GM18868 (cell line): ENCODE results near the gene CCDC69.
"Not testable (repeated sequence)": the region's sequence is repeated elsewhere in the genome, so short reads cannot be mapped to it uniquely, and the experiment has no call there.

Experiments
- ATAC-seq: cut with Tn5 transposase; IDR thresholded peaks from one replicate; pipeline ENCODE4 v1.9.1; 2021; ENCODE audit warnings: mild to moderate bottlenecking, moderate library complexity; ENCODE audit not compliant: unreplicated experiment

Gene CCDC69

GRCh38 chr5:151196556-151197290 is 27.2 kb downstream of the CCDC69 start:
- peak; percentile 98 for ATAC-seq

GRCh38 chr5:151195622-151196021 is 28.3 kb downstream of the CCDC69 start:
- no peak for ATAC-seq

GRCh38 chr5:151192626-151193025 is 31.3 kb downstream of the CCDC69 start:
- ATAC-seq, result no peak

GRCh38 chr5:151191661-151192060 is 32.2 kb downstream of the CCDC69 start:
- ATAC-seq, result no peak

- no peak for ATAC-seq
These were observed 34.7 kb downstream of the CCDC69 start for GRCh38 chr5:151189151-151189550.

GRCh38 chr5:151186538-151186937 is 37.4 kb downstream of the CCDC69 start:
- ATAC-seq, result no peak

- no peak for ATAC-seq
These were observed 37.8 kb downstream of the CCDC69 start for GRCh38 chr5:151186052-151186451.

- ATAC-seq, result no peak
These were observed 39.4 kb downstream of the CCDC69 start for GRCh38 chr5:151184316-151185042.

GRCh38 chr5:151183456-151184245 is 40.2 kb downstream of the CCDC69 start:
- no peak for ATAC-seq

GRCh38 chr5:151182976-151183375 is 40.9 kb downstream of the CCDC69 start:
- ATAC-seq, result no peak

- no peak for ATAC-seq
These were observed 41.4 kb downstream of the CCDC69 start for GRCh38 chr5:151182524-151182900.

- ATAC-seq, result no peak
These were observed 41.9 kb downstream of the CCDC69 start for GRCh38 chr5:151181818-151182523.

GRCh38 chr5:151180291-151180690 is 43.6 kb downstream of the CCDC69 start:
- ATAC-seq, result no peak

- no peak for ATAC-seq
These were observed 44.4 kb downstream of the CCDC69 start for GRCh38 chr5:151179489-151179840.

GRCh38 chr5:151178777-151179488 is 45.0 kb downstream of the CCDC69 start:
- ATAC-seq, result no peak

GRCh38 chr5:151178372-151178771 is 45.5 kb downstream of the CCDC69 start:
- no peak for ATAC-seq

- not testable (repeated sequence) for ATAC-seq
These were observed 47.6 kb downstream of the CCDC69 start for GRCh38 chr5:151176268-151176667.

- no peak for ATAC-seq
These were observed 49.2 kb downstream of the CCDC69 start for GRCh38 chr5:151174612-151175101.

GRCh38 chr5:151173711-151174611 is 49.9 kb downstream of the CCDC69 start:
- ATAC-seq, result no peak
